ENCODE results near the gene TMEM87B.

The TMEM87B gene

GRCh38 chr2:112153501-112153900 is 98.4 kb downstream of the TMEM87B start:
- DNase-seq, result no peak

GRCh38 chr2:112154246-112155117 is 99.4 kb downstream of the TMEM87B start:
- no peak for DNase-seq

- peak; percentile 38 for DNase-seq
Observed at GRCh38 chr2:112155331-112156151, 100.5 kb downstream of the TMEM87B start.

GRCh38 chr2:112156152-112156986 is 101.3 kb downstream of the TMEM87B start:
- DNase-seq, result peak; percentile 52

- DNase-seq, result no peak
Observed at GRCh38 chr2:112157472-112157871, 102.4 kb downstream of the TMEM87B start.

- no peak for DNase-seq
Observed at GRCh38 chr2:112159454-112159921, 104.4 kb downstream of the TMEM87B start.

GRCh38 chr2:112160283-112161250 is 105.5 kb downstream of the TMEM87B start:
- no peak for DNase-seq

GRCh38 chr2:112161431-112162145 is 106.5 kb downstream of the TMEM87B start:
- no peak for DNase-seq

GRCh38 chr2:112162341-112162740 is 107.3 kb downstream of the TMEM87B start:
- no peak for DNase-seq

GRCh38 chr2:112162956-112163355 is 107.9 kb downstream of the TMEM87B start:
- no peak for DNase-seq

GRCh38 chr2:112163541-112163981 is 108.5 kb downstream of the TMEM87B start:
- no peak for DNase-seq

GRCh38 chr2:112164876-112165275 is 109.8 kb downstream of the TMEM87B start:
- DNase-seq, result no peak

GRCh38 chr2:112165296-112165695 is 110.2 kb downstream of the TMEM87B start:
- no peak for DNase-seq

- DNase-seq, result no peak
Observed at GRCh38 chr2:112166806-112167499, 111.9 kb downstream of the TMEM87B start.

- DNase-seq, result no peak
Observed at GRCh38 chr2:112168422-112169124, 113.5 kb downstream of the TMEM87B start.
